ENCODE measurements around the gene DDX47.
"Not testable (repeated sequence)": the region's sequence is repeated elsewhere in the genome, so short reads cannot be mapped to it uniquely, and the experiment has no call there.

DDX47 gene

DNA sequence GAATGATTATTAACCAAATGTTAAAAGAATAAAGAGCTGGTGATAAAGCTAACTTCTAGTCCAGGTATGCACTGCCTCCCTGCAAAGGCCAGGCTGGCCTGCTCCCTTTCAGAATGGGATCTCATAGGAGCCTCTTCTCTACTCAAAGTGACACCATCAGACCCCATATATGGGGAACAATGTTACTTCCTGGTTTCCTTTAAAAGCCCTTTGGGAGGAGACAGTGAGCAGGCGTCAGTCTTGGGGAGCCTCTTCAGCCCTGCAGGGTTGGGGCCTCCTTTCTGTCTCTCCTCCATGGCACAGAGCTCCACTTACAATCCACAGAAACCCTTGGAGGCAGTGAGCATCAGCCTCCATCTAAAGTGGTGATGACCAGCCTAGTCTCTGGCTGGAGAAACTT lies 60.9 kb downstream of the DDX47 start:
- Histone ChIP-seq H3K4me3 (ENCODE audit: low read length) (no peak overlapping the region), H3K9me2 (replicated peaks; ENCODE audit: insufficient read depth, low read length) (no peaks in the 10 kb centered on the region), H2AFZ (ENCODE audit: low read length) (no peak overlapping the region), H3K79me2 (ENCODE audit: low read length) (no peaks in the 10 kb centered on the region), H3K36me3 (replicated peaks; ENCODE audit: insufficient read depth, low read length) (no peaks in the 10 kb centered on the region), H3K4me1 (ENCODE audit: low read length) (no peaks in the 10 kb centered on the region), H3K4me2 (ENCODE audit: low read depth, low read length) (no peak overlapping the region), H3K27ac (ENCODE audit: low read length) (no peak overlapping the region), H3K9me3 (replicated peaks; ENCODE audit: insufficient read depth, low read length) (no peaks in the 10 kb centered on the region), H3K9ac (ENCODE audit: low read length) (no peak overlapping the region), H3F3A (ENCODE audit: insufficient read depth, low read length) (no peaks in the 10 kb centered on the region), H3K27me3 (replicated peaks; ENCODE audit: insufficient read depth, low read length) (no peaks in the 10 kb centered on the region), H4K20me1 (ENCODE audit: insufficient read depth, low read length) (no peaks in the 10 kb centered on the region)
- TF ChIP-seq, protein P1, sequence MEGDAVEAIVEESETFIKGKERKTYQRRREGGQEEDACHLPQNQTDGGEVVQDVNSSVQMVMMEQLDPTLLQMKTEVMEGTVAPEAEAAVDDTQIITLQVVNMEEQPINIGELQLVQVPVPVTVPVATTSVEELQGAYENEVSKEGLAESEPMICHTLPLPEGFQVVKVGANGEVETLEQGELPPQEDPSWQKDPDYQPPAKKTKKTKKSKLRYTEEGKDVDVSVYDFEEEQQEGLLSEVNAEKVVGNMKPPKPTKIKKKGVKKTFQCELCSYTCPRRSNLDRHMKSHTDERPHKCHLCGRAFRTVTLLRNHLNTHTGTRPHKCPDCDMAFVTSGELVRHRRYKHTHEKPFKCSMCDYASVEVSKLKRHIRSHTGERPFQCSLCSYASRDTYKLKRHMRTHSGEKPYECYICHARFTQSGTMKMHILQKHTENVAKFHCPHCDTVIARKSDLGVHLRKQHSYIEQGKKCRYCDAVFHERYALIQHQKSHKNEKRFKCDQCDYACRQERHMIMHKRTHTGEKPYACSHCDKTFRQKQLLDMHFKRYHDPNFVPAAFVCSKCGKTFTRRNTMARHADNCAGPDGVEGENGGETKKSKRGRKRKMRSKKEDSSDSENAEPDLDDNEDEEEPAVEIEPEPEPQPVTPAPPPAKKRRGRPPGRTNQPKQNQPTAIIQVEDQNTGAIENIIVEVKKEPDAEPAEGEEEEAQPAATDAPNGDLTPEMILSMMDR (IDR thresholded peaks at IDR 0.05; ENCODE audit: low read length): no peak
- TF ChIP-seq EZH2 (optimal IDR thresholded peaks at IDR 0.05; ENCODE audit: low read depth, low read length) (no peak), EZH2phosphoT487 (IDR thresholded peaks at IDR 0.05; ENCODE audit: low read length) (no peak)
- no peak for DNase-seq

DNA sequence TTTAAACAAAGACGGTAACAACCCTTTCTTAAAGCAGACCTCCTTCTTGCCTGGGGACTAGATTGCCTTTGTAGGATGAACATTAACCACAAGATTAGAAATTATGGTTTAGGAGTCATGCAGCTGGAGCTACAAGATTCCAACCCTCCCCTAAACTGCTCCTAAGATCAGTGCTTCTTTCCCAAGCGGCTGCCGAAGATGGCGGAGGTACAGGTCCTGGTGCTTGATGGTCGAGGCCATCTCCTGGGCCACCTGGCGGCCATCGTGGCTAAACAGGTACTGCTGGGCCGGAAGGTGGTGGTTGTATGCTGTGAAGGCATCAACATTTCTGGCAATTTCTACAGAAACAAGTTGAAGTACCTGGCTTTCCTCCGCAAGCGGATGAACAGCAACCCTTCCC lies 62.2 kb downstream of the DDX47 start:
- H3K27ac ChIP-seq (ENCODE audit: low read length); H3F3A ChIP-seq (ENCODE audit: insufficient read depth, low read length): not testable (repeated sequence)

DNA sequence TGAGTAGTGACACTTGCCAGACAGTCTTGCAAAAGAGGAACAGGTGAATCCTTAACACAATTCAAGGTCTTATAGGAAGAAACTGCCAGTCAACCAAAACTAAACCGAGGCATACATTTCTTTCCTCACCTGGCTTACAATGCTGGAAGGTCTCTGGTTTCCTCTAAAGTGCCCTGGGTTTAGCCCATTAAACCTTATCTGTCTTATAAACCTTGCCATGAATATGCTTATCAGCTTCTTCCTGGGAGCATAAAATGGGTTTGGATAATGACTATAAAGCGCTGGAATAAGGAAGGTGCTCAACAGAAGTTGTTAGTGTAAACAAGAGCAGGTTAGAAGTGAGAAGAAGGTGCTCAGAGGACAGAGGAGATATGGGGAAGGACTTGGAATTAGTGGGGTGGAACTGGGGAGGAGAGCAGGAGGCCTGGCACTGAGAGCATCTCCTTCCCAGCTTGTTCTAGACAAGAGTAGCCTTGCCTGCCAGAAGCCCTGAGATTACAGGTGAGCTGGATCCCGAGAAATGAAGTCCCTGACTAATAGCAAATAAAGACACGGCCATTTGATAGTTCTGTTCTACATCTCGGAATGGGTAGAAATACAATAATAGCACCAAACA lies 64.1 kb downstream of the DDX47 start:
- Histone ChIP-seq H3F3A (ENCODE audit: insufficient read depth, low read length) (no peaks in the 10 kb centered on the region), H3K4me1 (ENCODE audit: low read length) (no peaks in the 10 kb centered on the region), H4K20me1 (ENCODE audit: insufficient read depth, low read length) (no peaks in the 10 kb centered on the region), H3K79me2 (ENCODE audit: low read length) (no peaks in the 10 kb centered on the region), H3K9ac (ENCODE audit: low read length) (no peak overlapping the region), H3K4me2 (ENCODE audit: low read depth, low read length) (no peak overlapping the region), H3K9me2 (replicated peaks; ENCODE audit: insufficient read depth, low read length) (no peaks in the 10 kb centered on the region), H2AFZ (ENCODE audit: low read length) (no peak overlapping the region), H3K36me3 (replicated peaks; ENCODE audit: insufficient read depth, low read length) (no peaks in the 10 kb centered on the region), H3K27ac (ENCODE audit: low read length) (no peak overlapping the region), H3K4me3 (ENCODE audit: low read length) (no peak overlapping the region), H3K9me3 (replicated peaks; ENCODE audit: insufficient read depth, low read length) (no peaks in the 10 kb centered on the region), H3K27me3 (replicated peaks; ENCODE audit: insufficient read depth, low read length) (no peaks in the 10 kb centered on the region)
- TF ChIP-seq, protein P1 (IDR thresholded peaks at IDR 0.05; ENCODE audit: low read length): no peak
- TF ChIP-seq EZH2 (optimal IDR thresholded peaks at IDR 0.05; ENCODE audit: low read depth, low read length) (no peak), EZH2phosphoT487 (IDR thresholded peaks at IDR 0.05; ENCODE audit: low read length) (no peak)
- no peak for DNase-seq

More for the DNA sequence above, 62.2 kb downstream of the DDX47 start:
- not testable (repeated sequence) for H3K4me3 ChIP-seq (ENCODE audit: low read length); H4K20me1 ChIP-seq (ENCODE audit: insufficient read depth, low read length); H3K36me3 ChIP-seq (replicated peaks; ENCODE audit: insufficient read depth, low read length); H3K4me1 ChIP-seq (ENCODE audit: low read length); H3K9ac ChIP-seq (ENCODE audit: low read length); H3K9me3 ChIP-seq (replicated peaks; ENCODE audit: insufficient read depth, low read length); H3K4me2 ChIP-seq (ENCODE audit: low read depth, low read length); H3K79me2 ChIP-seq (ENCODE audit: low read length); H2AFZ ChIP-seq (ENCODE audit: low read length); DNase-seq; H3K9me2 ChIP-seq (replicated peaks; ENCODE audit: insufficient read depth, low read length); H3K27me3 ChIP-seq (replicated peaks; ENCODE audit: insufficient read depth, low read length)

DNA sequence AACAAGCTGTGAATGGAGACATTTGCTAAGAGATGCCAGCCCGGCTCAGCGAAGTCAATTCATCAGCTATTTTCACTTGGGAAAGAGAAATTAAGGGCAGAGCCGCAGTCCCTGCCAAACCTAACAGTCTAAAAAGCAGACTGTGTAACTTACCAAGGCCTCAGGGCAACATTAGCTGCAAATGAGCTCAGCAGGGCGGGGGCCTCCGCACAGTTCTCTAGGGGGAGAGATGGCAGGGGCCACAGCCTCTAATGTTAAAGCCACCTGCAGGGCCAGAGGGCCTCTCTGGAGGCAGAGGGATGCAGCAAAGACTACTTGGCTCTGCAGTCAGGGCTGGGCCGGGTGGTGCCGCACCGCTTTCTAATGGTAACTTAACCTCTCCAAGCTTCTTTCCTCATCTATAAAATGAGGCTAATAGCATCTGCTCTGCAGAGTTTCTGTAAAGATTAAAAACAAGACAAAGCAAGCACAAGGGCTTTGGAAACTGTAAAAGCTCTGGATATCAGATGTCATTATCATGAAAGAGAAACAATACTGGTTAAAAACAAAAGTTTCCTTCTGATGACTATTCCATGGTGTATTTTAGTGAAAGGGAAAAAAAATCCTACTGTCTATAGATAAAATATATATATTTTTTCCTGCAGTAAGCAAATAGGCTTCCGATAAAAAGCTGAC lies 64.8 kb downstream of the DDX47 start:
- no peaks in the 10 kb centered on the region for H3K4me1 ChIP-seq (ENCODE audit: low read length)
- H3K27me3 ChIP-seq (replicated peaks; ENCODE audit: insufficient read depth, low read length): no peaks in the 10 kb centered on the region
- H3F3A ChIP-seq (ENCODE audit: insufficient read depth, low read length): no peaks in the 10 kb centered on the region
- H3K79me2 ChIP-seq (ENCODE audit: low read length): no peaks in the 10 kb centered on the region
- no peak overlapping the region for H3K4me2 ChIP-seq (ENCODE audit: low read depth, low read length)
- no peak for DNase-seq
- H3K4me3 ChIP-seq (ENCODE audit: low read length): no peak overlapping the region
- no peak overlapping the region for H3K27ac ChIP-seq (ENCODE audit: low read length)
- no peak overlapping the region for H3K9ac ChIP-seq (ENCODE audit: low read length)
- no peaks in the 10 kb centered on the region for H4K20me1 ChIP-seq (ENCODE audit: insufficient read depth, low read length)
- TF ChIP-seq, protein P1 (IDR thresholded peaks at IDR 0.05; ENCODE audit: low read length): no peak
- TF ChIP-seq EZH2 (optimal IDR thresholded peaks at IDR 0.05; ENCODE audit: low read depth, low read length) (no peak), EZH2phosphoT487 (IDR thresholded peaks at IDR 0.05; ENCODE audit: low read length) (no peak)
- no peaks in the 10 kb centered on the region for H3K9me3 ChIP-seq (replicated peaks; ENCODE audit: insufficient read depth, low read length)
- no peaks in the 10 kb centered on the region for H3K36me3 ChIP-seq (replicated peaks; ENCODE audit: insufficient read depth, low read length)
- no peaks in the 10 kb centered on the region for H3K9me2 ChIP-seq (replicated peaks; ENCODE audit: insufficient read depth, low read length)
- no peak overlapping the region for H2AFZ ChIP-seq (ENCODE audit: low read length)

All from MM.1S (cell line).